OCI-LY7 (cell line): ENCODE results near the gene KLHDC10. TPM values are rescaled to one million over a fixed set of nuclear protein-coding genes. Genes with fewer than 3 reads are reported as not detected.

Experiments used
- BruUV-seq: library from RNA; stranded (reverse); fragments of 400-500 nt; replicated peaks from 2 replicates; lab custom pipeline; 2021; lab: Mats Ljungman, UMichigan
- CTCF ChIA-PET: fragments of 300-600 bp; sonication (Branson Sonifier 250); formaldehyde crosslinking; loops from one replicate; lab custom pipeline; 2022; ENCODE audit warnings: antibody characterized with exemption; ENCODE audit not compliant: unreplicated experiment; lab: Charles Lee
- POLR2A ChIA-PET: fragments of 300-600 bp; sonication (Branson Sonifier 250); formaldehyde crosslinking; loops from one replicate; lab custom pipeline; 2022; ENCODE audit warnings: antibody characterized with exemption; lab: Charles Lee
- DNase-seq: peaks from one replicate; pipeline ENCODE4 v3.0.0-alpha.2; 2015; ENCODE audit warnings: low spot score
- H2AFZ ChIP-seq: fragments of 200-600 bp; sonication (generic), shearing (Covaris generic); 2 replicates; pipeline ENCODE4 v1.6.1; 2014; ENCODE audit warnings: mild to moderate bottlenecking, antibody characterized with exemption, low read length, moderate library complexity
- H3K27ac ChIP-seq: fragments of 200-600 bp; sonication (generic); 2 replicates; pipeline ENCODE4 v1.5.1; 2014; ENCODE audit warnings: mixed run types, low read depth, mild to moderate bottlenecking, moderate library complexity, low read length, inconsistent platforms; ENCODE audit not compliant: poor library complexity, severe bottlenecking
- H3K36me3 ChIP-seq: fragments of 200-600 bp; sonication (generic); 2 replicates; pipeline ENCODE4 v1.6.1; 2014; ENCODE audit warnings: mild to moderate bottlenecking, antibody characterized with exemption, low read length, moderate library complexity, mixed read lengths; ENCODE audit not compliant: insufficient read depth
- H3K4me1 ChIP-seq: fragments of 200-600 bp; sonication (generic); 2 replicates; pipeline ENCODE4 v1.5.1; 2014; ENCODE audit warnings: mild to moderate bottlenecking, low read length; ENCODE audit not compliant: insufficient read depth, poor library complexity, severe bottlenecking
- H3K4me2 ChIP-seq: fragments of 200-600 bp; sonication (generic); 2 replicates; pipeline ENCODE4 v1.6.1; 2014; ENCODE audit warnings: mild to moderate bottlenecking, low read length
- H3K4me3 ChIP-seq: fragments of 200-600 bp; sonication (generic); 2 replicates; pipeline ENCODE4 v1.5.1; 2014; ENCODE audit warnings: mild to moderate bottlenecking, low read depth, low read length; ENCODE audit not compliant: poor library complexity, severe bottlenecking
- H3K79me2 ChIP-seq: fragments of 200-600 bp; sonication (generic); 2 replicates; pipeline ENCODE4 v1.6.1; 2016; ENCODE audit warnings: low read depth, mild to moderate bottlenecking, low read length, moderate library complexity, mixed read lengths; ENCODE audit not compliant: insufficient read depth
- H3K9me2 ChIP-seq: fragments of 200-600 bp; sonication (generic); 2 replicates; pipeline ENCODE4 v1.6.1; 2016; ENCODE audit warnings: mild to moderate bottlenecking, low read length, mixed read lengths; ENCODE audit not compliant: insufficient read depth
- H3K9me3 ChIP-seq: fragments of 200-600 bp; sonication (generic); 2 replicates; pipeline ENCODE4 v1.6.1; 2014; ENCODE audit warnings: mild to moderate bottlenecking, mixed run types, low read length, mixed read lengths
- H4K20me1 ChIP-seq: fragments of 200-600 bp; sonication (generic); 2 replicates; pipeline ENCODE4 v1.6.1; 2014; ENCODE audit warnings: mild to moderate bottlenecking, antibody characterized with exemption, low read length, moderate library complexity, mixed read lengths; ENCODE audit not compliant: insufficient read depth
- EZH2phosphoT487 ChIP-seq: fragments of 200-600 bp; sonication (generic); IDR thresholded peaks from 2 replicates; pipeline ENCODE4 v1.6.1; 2018; ENCODE audit warnings: low read depth, borderline replicate concordance, mild to moderate bottlenecking, mixed run types, antibody characterized with exemption, low read length, moderate library complexity, mixed read lengths
- intact Hi-C: fragments of 100-400 bp; cut with micrococcal nuclease; formaldehyde crosslinking; loops from one replicate; pipeline ENCODE4 v1.10.0; 2022; ENCODE audit not compliant: unreplicated experiment
- total RNA-seq, 2 experiments: library from RNA; depleted of rRNA in 1 of 2; stranded (reverse); fragments of >200 nt in 1 of 2; shearing (Covaris generic) in 1 of 2; gene quantifications; 2 replicates each; pipeline ENCODE4 v1.2.3, GENCODE V29; 2014 to 2022
- TF ChIP-seq, protein P1 (sequence below): fragments of 200-600 bp; sonication (generic); conservative IDR thresholded peaks from 2 replicates; pipeline ENCODE4 v1.5.1; 2014; ENCODE audit warnings: mild to moderate bottlenecking, antibody characterized with exemption, low read length, moderate library complexity, mixed read lengths

The KLHDC10 gene
- total RNA-seq, 2 experiments from 2014 or later, result 15.9 to 21.2 TPM

DNA sequence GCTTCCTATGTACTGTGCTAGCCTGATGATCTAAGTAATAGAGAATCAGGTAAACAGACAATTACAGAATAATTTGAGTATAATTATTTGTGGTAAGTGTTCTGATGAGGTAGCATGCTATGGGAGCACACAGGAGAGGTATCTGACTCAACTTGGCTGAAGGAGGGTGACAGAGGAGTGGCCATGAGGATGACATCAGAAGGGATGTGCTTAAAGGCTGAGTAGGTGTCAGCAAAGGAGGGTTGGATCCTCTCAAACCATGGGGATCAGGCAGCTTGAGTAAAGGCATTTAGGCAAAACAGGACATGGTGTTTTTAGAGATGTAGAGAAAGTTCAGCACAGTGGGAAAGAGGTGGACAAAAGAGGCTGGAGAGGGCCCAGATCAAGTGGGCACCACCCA, 29.0 kb downstream of the KLHDC10 start:
- H3K4me3 ChIP-seq, result no peak overlapping the region
- H2AFZ ChIP-seq, result no peak overlapping the region
- CTCF ChIA-PET, result no interaction called here
- no peak overlapping the region for H3K4me2 ChIP-seq
- H3K27ac ChIP-seq, result no peak overlapping the region
- peaks cover 4% of the 10 kb centered on the region for H3K36me3 ChIP-seq
- no TSS peak for BruUV-seq
- DNase-seq, result no peak
- POLR2A ChIA-PET, result interaction anchor here (0.6 kb wide), 1 partner anchor 130 kb away, joined by 3 read pairs; no protein-coding TSS in a partner anchor
- H3K4me1 ChIP-seq, result peaks cover 8% of the 10 kb centered on the region
- intact Hi-C loops, result no loop called here
- TF ChIP-seq, protein P1, sequence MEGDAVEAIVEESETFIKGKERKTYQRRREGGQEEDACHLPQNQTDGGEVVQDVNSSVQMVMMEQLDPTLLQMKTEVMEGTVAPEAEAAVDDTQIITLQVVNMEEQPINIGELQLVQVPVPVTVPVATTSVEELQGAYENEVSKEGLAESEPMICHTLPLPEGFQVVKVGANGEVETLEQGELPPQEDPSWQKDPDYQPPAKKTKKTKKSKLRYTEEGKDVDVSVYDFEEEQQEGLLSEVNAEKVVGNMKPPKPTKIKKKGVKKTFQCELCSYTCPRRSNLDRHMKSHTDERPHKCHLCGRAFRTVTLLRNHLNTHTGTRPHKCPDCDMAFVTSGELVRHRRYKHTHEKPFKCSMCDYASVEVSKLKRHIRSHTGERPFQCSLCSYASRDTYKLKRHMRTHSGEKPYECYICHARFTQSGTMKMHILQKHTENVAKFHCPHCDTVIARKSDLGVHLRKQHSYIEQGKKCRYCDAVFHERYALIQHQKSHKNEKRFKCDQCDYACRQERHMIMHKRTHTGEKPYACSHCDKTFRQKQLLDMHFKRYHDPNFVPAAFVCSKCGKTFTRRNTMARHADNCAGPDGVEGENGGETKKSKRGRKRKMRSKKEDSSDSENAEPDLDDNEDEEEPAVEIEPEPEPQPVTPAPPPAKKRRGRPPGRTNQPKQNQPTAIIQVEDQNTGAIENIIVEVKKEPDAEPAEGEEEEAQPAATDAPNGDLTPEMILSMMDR, result no peak
- TF ChIP-seq EZH2phosphoT487, result no peak
- peaks cover 14% of the 10 kb centered on the region; the same call in 1 of the 2 replicates for H3K79me2 ChIP-seq
- no peaks in the 10 kb centered on the region for H3K9me2 ChIP-seq
- no peaks in the 10 kb centered on the region for H3K9me3 ChIP-seq
- H4K20me1 ChIP-seq, result peaks cover 3% of the 10 kb centered on the region; the same call in 1 of the 2 replicates

DNA sequence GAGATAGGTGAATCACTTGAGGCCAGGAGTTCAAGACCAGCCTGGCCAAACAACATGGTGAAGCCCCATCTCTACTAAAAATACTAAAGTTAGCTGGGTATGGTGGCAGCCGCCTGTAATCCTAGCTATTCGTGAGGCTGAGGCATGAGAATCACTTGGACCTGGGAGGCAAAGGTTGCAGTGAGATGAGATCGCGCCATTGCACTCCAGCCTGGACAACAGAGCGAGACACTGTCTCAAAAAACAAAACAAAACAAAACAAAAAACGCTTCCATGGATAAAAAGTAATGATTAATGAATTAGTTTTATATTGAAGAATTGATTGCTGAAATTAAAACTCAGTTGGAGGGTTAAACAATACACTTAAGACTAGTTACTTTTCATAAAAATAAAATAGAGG, 32.3 kb downstream of the KLHDC10 start:
- Histone ChIP-seq H3K9me3 (no peaks in the 10 kb centered on the region), H3K36me3 (no peaks in the 10 kb centered on the region; the same call in 1 of the 2 replicates), H2AFZ (no peak overlapping the region), H3K9me2 (no peaks in the 10 kb centered on the region), H3K4me2 (no peak overlapping the region), H3K4me1 (peaks cover 8% of the 10 kb centered on the region), H3K27ac (no peak overlapping the region), H3K79me2 (no peaks in the 10 kb centered on the region), H3K4me3 (no peak overlapping the region), H4K20me1 (peaks cover 3% of the 10 kb centered on the region; the same call in 1 of the 2 replicates)
- POLR2A ChIA-PET, result interaction anchor here (0.6 to 1.4 kb wide), 3 partner anchors 10 to 48 kb away, joined by 3 to 4 read pairs (median 3); no protein-coding TSS in a partner anchor
- intact Hi-C loops, result no loop called here
- CTCF ChIA-PET, result no interaction called here
- no peak for DNase-seq
- no peak for TF ChIP-seq EZH2phosphoT487
- TF ChIP-seq, protein P1, result no peak
- no TSS peak for BruUV-seq

DNA sequence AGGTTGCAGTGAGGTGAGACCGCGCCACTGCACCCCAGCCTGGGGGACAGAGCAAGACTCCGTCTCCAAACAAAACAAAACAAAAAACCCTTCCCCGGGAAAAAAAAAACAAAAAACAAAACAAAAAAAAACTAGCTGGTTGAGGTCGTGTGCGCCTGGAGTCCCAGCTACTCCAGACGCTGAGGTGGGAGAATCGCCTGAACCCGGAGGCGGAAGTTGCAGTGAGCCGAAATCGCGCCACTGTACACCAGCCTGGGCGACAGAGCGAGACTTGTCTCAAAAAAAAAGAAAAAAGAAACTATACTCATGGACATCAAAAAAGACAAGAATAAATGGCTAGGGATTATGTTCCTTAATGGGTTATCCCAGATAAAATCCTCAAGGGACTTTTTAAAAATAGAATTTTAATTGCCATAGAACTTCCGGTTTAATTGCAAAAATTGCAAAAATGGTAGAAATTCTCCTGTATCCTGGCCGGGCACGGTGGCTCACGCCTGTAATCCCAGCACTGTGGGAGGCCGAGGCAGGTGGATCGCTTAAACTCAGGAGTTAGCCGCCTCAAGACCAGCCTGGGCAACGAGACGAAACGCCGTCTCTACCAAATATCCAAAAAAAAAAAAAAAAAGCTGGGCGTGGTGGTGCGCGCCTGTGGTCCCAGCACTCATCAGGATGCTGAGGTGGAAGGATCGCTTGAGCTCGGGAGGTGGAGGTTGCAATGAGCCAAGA, 37.8 kb downstream of the KLHDC10 start:
- Histone ChIP-seq H3K27ac (no peak overlapping the region), H3K9me3 (no peaks in the 10 kb centered on the region), H3K4me2 (no peak overlapping the region), H3K79me2 (no peaks in the 10 kb centered on the region), H4K20me1 (no peaks in the 10 kb centered on the region), H3K9me2 (no peaks in the 10 kb centered on the region), H2AFZ (no peak overlapping the region), H3K36me3 (no peaks in the 10 kb centered on the region), H3K4me3 (no peak overlapping the region), H3K4me1 (peaks cover 2% of the 10 kb centered on the region)
- intact Hi-C loops, result no loop called here
- ChIA-PET CTCF (no interaction called here), POLR2A (interaction anchor here (0.6 kb wide), 1 partner anchor 15 kb away, joined by 5 read pairs; no protein-coding TSS in a partner anchor)
- TF ChIP-seq, protein P1, result no peak
- TF ChIP-seq EZH2phosphoT487, result no peak
- no TSS peak for BruUV-seq
- no peak for DNase-seq
